Thymus (tissue), 14 donors: Measurements from ENCODE around the gene OTOL1. TPM values are rescaled to one million over a fixed set of nuclear protein-coding genes. Genes with fewer than 3 reads are reported as not detected.

Source experiments
- DNase-seq, 9 donors: peaks; one replicate each; pipeline ENCODE4 v3.0.0-alpha.2; 2013; ENCODE audit warnings: low spot score in 9 of 9, low read depth in 6 of 9, missing footprints in 1 of 9
- H3K27ac ChIP-seq, 2 donors: one replicate each; pipeline ENCODE4 v1.5.1; 2013; ENCODE audit warnings: control low read depth in 1 of 2, low read depth in 1 of 2, low read length in 1 of 2, mild to moderate bottlenecking in 1 of 2, moderate library complexity in 1 of 2
- H3K27me3 ChIP-seq, 2 donors: one replicate each; pipeline ENCODE4 v1.5.1; 2013; ENCODE audit warnings: low read length in 1 of 2; ENCODE audit not compliant: control insufficient read depth in 2 of 2, insufficient read depth in 1 of 2
- H3K36me3 ChIP-seq, 2 donors: one replicate each; pipeline ENCODE4 v1.5.1; 2013; ENCODE audit warnings: low read length in 1 of 2, mild to moderate bottlenecking in 1 of 2, moderate library complexity in 1 of 2; ENCODE audit not compliant: control insufficient read depth in 2 of 2, insufficient read depth in 2 of 2
- H3K4me1 ChIP-seq, 2 donors: one replicate each; pipeline ENCODE4 v1.5.1; 2013; ENCODE audit warnings: low read length in 2 of 2; ENCODE audit not compliant: control insufficient read depth in 2 of 2, insufficient read depth in 2 of 2
- H3K4me3 ChIP-seq, 2 donors: one replicate each; pipeline ENCODE4 v1.5.1; 2013; ENCODE audit warnings: low read length in 2 of 2, control low read depth in 1 of 2, mild to moderate bottlenecking in 1 of 2
- H3K9me3 ChIP-seq, 2 donors: one replicate each; pipeline ENCODE4 v1.5.1; 2013; ENCODE audit warnings: low read length in 1 of 2, mild to moderate bottlenecking in 1 of 2; ENCODE audit not compliant: control insufficient read depth in 2 of 2, insufficient read depth in 1 of 2
- WGBS: extraction: QIAGEN DNeasy Blood & Tissue Kit; methylation state at CpG from one replicate; pipeline ENCODE4 v1.1.7; 2013; 5-methylcytosine and 5-hydroxymethylcytosine counted together
- long read RNA-seq, 10 donors: transcript quantifications; one replicate each; lab custom pipeline, GENCODE V29; 2026
- polyA plus RNA-seq: library from polyadenylated mRNA; stranded (reverse); fragments of 200-250 nt; gene quantifications from one replicate; pipeline ENCODE4 v1.2.3, GENCODE V29; 2013
- total RNA-seq: library from RNA; stranded (reverse); fragments of 120-200 nt; gene quantifications from one replicate; pipeline ENCODE4 v1.2.4, GENCODE V29; 2013
- donor health status: healthy.

OTOL1 gene
- total RNA-seq (0.19 TPM), polyA plus RNA-seq (0.37 TPM)
- long read RNA-seq, donor 1: 0 reads
- long read RNA-seq, donor 2: 0 reads
- long read RNA-seq, donor 3: 0 reads
- long read RNA-seq, donor 4: 0 reads
- long read RNA-seq, donor 5: 0 reads
- long read RNA-seq, donor 6: 0 reads
- long read RNA-seq, donor 7: 0 reads
- long read RNA-seq, donor 8: 0 reads
- long read RNA-seq, donor 9: 0 reads
- long read RNA-seq, donor 10: 0 reads

DNA sequence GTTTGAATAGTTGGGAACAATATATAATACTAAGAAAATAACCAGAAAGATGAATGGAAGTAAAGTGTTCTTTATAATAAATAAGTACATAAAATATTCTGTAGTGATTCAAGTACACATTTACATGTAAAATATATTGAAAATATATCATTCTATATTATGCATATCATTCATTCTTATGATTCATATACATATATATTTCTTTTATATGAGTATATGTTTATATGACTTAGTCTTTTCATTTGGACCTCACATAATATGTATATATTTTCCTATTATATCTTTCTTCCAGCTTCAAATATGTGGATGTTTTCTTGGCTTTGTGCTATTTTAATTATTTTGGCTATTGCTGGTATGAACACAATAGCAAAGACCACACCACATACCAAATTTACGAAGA is at the start of gene OTOL1:
TSS of gene OTOL1 (plus strand) at position 301 of the 400 bp plus-strand sequence. CDS start at position 301, 0 bp downstream.
- Histone ChIP-seq H3K4me1 (no peaks in the 10 kb centered on the region), H3K36me3 (no peaks in the 10 kb centered on the region), H3K4me3 (no peak within 1 kb of the TSS), H3K27ac (no peak within 1 kb of the TSS), H3K27me3 (no peaks in the 10 kb centered on the region), H3K9me3 (no peaks in the 10 kb centered on the region)
- DNase-seq: no peak
- WGBS: 88% methylated on average over 1 of the region's 1 CpG

DNA sequence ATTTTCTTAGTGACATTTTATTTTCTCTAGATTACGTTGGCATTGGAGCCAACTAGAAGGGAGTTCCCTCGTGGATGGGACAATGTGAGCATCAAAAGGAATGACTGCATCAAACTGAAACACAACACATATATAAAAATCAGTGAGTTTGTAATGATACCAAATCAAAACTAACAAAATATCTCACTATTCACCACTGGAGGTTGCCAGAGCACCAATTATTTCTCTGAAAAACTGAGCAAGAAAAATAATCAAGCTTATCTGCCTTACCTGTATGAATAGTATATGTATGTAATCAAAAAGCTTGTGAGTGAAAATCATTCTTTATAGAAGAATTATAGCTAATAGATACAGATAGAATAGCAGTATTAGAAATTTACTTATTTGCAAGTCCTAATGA is 46.8 kb upstream of the OTOL1 start:
- Histone ChIP-seq H3K4me1 (no peaks in the 10 kb centered on the region), H3K36me3 (no peaks in the 10 kb centered on the region), H3K9me3 (no peaks in the 10 kb centered on the region), H3K4me3 (no peak overlapping the region), H3K27me3 (no peaks in the 10 kb centered on the region), H3K27ac (no peak overlapping the region)
- WGBS: 88% methylated on average over 2 of the region's 2 CpGs
- DNase-seq: no peak

GRCh38 chr3:161452179-161452578 is 44.4 kb upstream of the OTOL1 start:
- no peak for DNase-seq
- Histone ChIP-seq H3K27me3 (no peaks in the 10 kb centered on the region), H3K27ac (no peak overlapping the region), H3K9me3 (no peaks in the 10 kb centered on the region), H3K36me3 (no peaks in the 10 kb centered on the region), H3K4me1 (no peaks in the 10 kb centered on the region), H3K4me3 (no peak overlapping the region)
- 78% methylated on average over 2 of the region's 2 CpGs for WGBS

GRCh38 chr3:161454615-161455014 is 42.0 kb upstream of the OTOL1 start:
- WGBS: 85% methylated on average over 2 of the region's 2 CpGs

DNA sequence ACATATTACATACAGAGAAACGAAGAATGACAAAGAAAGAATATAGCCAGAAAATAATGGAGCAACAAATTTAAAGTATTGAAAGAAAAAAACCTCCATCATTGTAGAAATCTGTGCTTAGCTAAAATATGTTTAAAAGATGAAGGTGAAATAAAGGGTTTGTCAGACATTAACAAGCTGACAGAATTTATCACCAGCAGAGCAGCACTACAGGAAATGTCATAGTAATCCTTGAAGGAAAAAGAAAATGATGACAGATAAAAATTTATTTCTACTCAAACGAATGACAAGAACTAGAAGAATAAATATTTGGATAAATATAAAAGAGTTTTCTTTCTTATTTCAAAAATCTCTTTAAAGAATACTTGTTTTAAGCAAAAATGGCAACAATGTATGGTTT is 40.6 kb upstream of the OTOL1 start:
- no peaks in the 10 kb centered on the region for H3K9me3 ChIP-seq
- H3K36me3 ChIP-seq: no peaks in the 10 kb centered on the region
- WGBS: 84% methylated on average over 2 of the region's 2 CpGs
- no peak overlapping the region for H3K4me3 ChIP-seq
- no peak for DNase-seq
- H3K27me3 ChIP-seq: no peaks in the 10 kb centered on the region
- no peaks in the 10 kb centered on the region for H3K4me1 ChIP-seq
- no peak overlapping the region for H3K27ac ChIP-seq

More at GRCh38 chr3:161454615-161455014, 42.0 kb upstream of the OTOL1 start:
- H3K9me3 ChIP-seq: no peaks in the 10 kb centered on the region
- H3K4me3 ChIP-seq: no peak overlapping the region
- no peak for DNase-seq
- no peaks in the 10 kb centered on the region for H3K4me1 ChIP-seq
- no peaks in the 10 kb centered on the region for H3K36me3 ChIP-seq
- H3K27ac ChIP-seq: no peak overlapping the region
- no peaks in the 10 kb centered on the region for H3K27me3 ChIP-seq

DNA sequence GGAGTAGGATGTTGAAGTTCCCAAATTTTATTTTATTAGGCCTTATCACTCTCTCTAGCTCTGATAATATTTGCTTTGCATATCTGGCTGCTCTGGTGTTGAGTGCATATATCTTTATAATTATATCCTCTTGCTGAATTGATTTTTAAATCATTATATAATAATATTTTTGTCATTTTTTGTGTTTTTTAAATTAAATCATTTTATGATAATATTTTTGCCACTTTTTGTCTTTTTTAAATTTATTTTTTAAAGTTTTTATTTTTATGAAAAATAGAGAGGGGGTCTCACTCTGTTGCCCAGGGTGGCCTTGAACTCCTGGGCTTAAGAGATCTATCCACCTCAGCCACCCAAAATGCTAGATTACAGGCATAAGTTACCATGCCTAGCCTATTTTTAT is 34.5 kb upstream of the OTOL1 start:
- H3K36me3 ChIP-seq: no peaks in the 10 kb centered on the region
- H3K4me3 ChIP-seq: no peak overlapping the region
- peaks cover 1 to 5% of the 10 kb centered on the region in 2 donors for H3K9me3 ChIP-seq
- no peaks in the 10 kb centered on the region for H3K4me1 ChIP-seq
- no peaks in the 10 kb centered on the region for H3K27me3 ChIP-seq
- no peak overlapping the region for H3K27ac ChIP-seq
- no peak for DNase-seq

DNA sequence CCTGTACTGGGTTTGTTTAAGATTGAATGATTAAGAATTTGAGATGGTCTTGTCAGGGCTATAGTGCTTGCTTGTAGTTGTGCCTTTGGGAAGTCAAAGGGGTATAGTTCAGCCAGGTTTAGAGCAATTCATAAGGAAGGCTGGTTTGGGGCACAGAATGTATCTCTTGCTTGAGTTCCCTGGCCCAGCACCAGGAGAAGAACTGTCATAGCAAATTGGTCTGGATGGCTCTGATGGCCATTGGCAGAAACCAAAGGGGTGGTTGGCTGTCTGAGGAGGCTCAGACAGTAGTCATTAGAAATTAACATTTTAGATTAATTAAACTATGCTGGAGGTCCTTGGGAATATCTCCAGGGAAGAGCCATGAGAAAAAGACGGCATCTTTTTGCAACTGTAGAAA is 25.4 kb upstream of the OTOL1 start:
- H3K9me3 ChIP-seq: no peaks in the 10 kb centered on the region
- 95% methylated on average over 1 of the region's 1 CpG for WGBS
- no peak overlapping the region for H3K27ac ChIP-seq
- H3K27me3 ChIP-seq: no peaks in the 10 kb centered on the region
- no peaks in the 10 kb centered on the region for H3K36me3 ChIP-seq
- no peaks in the 10 kb centered on the region for H3K4me1 ChIP-seq
- DNase-seq: no peak
- H3K4me3 ChIP-seq: no peak overlapping the region

DNA sequence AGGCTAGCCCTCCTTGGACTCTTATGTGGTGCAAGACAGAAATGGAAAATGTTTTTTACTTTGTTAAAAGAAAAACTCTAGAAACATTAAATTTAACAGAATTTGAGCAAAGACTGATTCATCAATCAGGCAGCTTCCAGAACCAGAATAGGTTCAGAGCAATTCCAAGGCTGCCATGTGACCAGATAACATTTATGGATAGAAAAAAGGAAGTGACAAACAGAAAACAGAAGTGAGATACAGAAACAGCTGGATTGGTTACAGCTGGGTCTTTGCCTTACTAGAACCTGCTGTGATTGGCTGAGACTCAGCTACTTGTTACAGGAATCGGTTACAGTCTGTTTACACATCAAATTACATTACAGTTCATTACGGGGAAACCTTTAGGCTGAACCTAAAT is 22.5 kb upstream of the OTOL1 start:
- 94% methylated on average over 2 of the region's 2 CpGs for WGBS
- H3K27ac ChIP-seq: no peak overlapping the region
- H3K4me1 ChIP-seq: no peaks in the 10 kb centered on the region
- H3K36me3 ChIP-seq: no peaks in the 10 kb centered on the region
- no peaks in the 10 kb centered on the region for H3K9me3 ChIP-seq
- no peak overlapping the region for H3K4me3 ChIP-seq
- H3K27me3 ChIP-seq: no peaks in the 10 kb centered on the region
- no peak for DNase-seq

DNA sequence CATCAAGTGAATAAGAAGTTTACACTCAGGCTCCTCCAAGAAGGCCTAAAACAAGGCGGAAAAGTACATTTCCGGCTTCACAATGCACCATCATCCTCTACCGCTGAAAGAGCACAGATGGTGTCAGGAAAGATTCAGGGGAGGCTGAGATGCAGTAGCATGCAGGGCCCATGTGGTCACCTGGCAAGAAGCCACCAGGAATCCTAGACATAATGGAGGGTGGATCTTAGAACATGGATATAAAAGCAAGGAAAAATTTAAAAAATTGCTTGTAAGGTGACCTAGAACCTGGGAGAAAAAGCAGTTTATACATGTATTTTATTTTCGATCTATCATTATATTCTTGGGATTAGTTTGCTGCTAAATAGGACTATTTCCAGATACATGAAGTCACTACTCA is 21.9 kb upstream of the OTOL1 start:
- no peak for DNase-seq
- 98% methylated on average over 4 of the region's 4 CpGs for WGBS
- H3K9me3 ChIP-seq: no peaks in the 10 kb centered on the region
- no peak overlapping the region for H3K4me3 ChIP-seq
- no peaks in the 10 kb centered on the region for H3K27me3 ChIP-seq
- H3K27ac ChIP-seq: no peak overlapping the region
- H3K36me3 ChIP-seq: no peaks in the 10 kb centered on the region
- H3K4me1 ChIP-seq: no peaks in the 10 kb centered on the region

DNA sequence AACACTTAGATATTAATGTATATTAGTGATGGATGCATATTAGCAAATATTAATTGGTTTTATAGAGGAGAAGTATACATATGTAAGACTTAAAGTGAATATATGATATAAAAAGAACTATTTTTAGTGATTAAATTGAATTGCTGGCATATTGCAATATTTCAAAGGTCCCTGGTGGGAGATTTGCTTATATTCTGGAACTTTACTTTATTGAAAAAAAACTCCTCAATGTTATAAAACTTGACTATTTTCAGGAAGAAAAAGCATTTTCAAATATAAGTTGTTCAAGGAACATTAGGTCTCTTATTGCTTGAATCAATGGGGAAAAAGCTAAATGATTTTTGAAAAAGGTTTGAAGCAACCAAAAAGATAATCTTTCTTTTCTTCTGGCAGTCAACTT is 21.4 kb upstream of the OTOL1 start:
- H3K4me3 ChIP-seq: no peak overlapping the region
- H3K4me1 ChIP-seq: no peaks in the 10 kb centered on the region
- H3K27ac ChIP-seq: no peak overlapping the region
- no peaks in the 10 kb centered on the region for H3K27me3 ChIP-seq
- DNase-seq: no peak
- no peaks in the 10 kb centered on the region for H3K9me3 ChIP-seq
- no peaks in the 10 kb centered on the region for H3K36me3 ChIP-seq
